ENCODE results near the gene OTUD5.
"Not testable (repeated sequence)": the region's sequence is repeated elsewhere in the genome, so short reads cannot be mapped to it uniquely, and the experiment has no call there.

Gene OTUD5

DNA sequence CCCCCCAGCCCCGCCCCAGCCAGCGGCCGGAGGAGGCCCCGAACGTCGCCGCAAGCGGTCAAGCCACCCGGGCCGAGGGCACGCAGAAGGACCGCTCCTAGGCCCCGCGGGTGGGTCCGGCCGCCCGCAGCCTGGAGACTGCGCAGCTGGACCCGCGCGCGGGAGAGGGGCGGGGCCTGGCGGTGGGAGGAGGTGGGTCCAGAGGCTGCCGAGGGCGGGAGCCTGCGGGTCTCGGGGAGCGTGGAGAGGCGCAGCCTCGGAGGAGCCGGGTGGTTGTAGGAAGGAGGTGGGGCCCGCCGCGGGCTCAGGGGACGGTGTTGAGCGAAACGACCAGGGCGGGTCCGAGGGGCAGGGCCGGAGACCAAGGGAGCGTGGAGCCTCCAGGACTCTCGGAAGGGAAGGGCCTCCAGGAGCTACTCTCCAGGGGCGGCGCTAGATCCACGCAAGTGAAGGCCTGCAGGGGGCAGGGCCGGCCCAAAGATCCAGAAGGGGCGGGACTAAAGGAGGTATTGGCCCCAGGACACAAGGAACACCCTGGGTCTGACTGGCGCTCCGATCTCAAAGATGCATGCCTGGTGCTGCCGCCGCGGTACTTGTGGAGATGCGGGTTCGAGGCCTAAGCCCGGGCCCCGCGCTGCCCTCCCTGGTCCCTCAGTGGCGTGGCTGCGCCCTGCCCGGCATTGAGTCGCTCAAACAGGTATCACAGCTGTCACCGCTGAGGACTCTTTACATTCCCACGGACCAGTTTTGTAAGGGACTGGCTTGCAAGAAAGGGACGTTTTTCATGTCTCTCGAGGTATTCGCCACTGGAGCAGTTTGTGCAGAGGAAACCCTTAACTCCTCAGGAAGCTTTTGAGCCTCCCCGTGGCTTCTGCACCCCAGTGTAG is 65.8 kb downstream of the OTUD5 start:
- in situ Hi-C loops (cut with HindIII; ENCODE audit: low sequenced_read_pairs) = no loop called here

DNA sequence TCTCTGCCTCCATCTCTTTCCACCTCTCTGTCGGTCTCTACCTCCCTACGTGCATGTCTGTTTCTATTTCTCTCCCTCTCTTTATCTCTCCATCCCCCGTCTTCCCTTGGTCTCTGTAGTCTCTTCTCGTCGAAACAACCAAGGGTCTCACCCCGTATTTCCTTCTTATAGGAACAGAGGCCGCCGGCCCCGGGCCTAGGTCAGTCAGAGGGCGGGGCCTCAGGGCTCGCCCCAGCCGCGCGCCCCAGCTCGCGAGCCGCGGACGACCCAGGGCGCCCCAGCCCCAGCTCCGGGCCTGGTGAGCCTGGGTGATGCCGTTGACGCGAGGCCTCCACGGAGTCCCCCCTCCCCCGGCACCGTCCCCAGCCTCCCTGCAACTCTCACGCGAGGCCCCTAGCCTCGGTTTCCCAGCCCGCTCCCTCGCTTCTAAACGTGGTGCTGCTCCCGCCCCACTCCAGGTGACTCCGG is 66.4 kb downstream of the OTUD5 start:
- in situ Hi-C loops (cut with HindIII; ENCODE audit: low sequenced_read_pairs) = no loop called here

DNA sequence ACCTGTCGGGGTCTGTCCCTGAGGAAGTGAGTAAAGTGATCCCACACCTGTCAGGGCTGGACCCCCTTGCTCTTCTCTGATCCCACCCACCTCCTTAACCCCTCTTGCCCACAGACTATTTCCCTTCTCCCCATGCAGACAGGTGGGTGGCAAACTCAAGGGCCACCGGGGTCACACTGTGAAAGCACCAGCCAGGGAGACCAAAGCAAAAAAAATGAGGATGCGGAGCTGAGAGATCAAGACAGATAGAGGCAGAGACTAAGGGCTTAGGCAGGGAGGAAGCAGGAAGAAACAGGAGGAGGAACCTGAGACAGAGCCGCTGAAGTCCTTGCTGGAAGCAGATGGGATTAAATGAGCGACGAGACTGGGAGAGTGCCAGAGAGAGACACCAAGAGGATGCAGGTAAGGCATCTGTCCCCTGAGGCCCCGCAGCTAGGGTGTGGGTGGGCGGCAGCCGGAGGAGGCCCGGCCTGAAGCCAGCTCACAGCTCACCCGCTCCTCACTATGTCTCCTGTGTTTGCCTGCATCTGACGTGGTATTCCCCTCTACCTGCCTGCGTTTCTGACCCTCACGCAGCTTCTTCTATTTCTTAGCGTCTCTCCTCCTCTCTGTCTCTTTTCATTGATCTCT is 67.0 kb downstream of the OTUD5 start:
- in situ Hi-C loops (cut with HindIII; ENCODE audit: low sequenced_read_pairs) = no loop called here

DNA sequence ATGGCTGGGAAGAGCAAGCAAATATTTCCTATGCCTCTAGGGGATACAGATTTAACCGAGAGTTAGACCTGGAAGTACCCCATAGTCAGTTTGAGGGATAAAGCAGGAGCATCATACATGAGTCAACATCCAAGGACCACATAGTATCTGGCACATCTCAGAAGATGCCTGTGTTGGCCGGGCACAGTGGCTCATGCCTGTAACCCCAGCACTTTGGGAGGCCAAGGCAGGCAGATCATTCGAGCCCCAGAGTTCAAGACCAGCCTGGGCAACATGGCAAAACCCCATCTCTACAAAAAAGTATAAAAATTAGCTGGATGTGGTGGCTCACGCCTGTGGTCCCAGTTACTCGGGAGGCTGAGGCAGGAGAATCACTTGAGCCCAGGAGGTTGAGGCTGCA is 70.8 kb downstream of the OTUD5 start:
- in situ Hi-C loops (cut with HindIII; ENCODE audit: low sequenced_read_pairs) = not testable (repeated sequence)

DNA sequence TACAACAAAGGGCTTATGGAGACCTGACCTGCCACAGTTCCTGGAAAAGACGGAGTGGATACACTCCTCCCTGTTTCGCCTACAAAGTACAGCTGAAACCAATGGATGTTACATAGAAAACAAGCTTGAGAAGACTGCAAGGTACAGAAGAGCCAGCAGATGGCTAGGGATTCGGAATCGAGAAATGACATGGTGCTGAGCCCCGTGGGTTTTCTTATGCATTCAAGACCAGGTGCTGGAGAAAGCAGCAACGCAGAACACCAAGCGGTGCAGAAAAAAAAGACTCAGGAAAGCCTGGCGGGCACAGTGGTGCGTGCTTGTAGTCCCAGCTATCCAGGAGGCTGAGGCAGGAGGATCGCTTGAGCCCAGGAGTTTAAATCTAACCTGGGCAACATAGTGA is 73.7 kb downstream of the OTUD5 start:
- in situ Hi-C loops (cut with HindIII; ENCODE audit: low sequenced_read_pairs) = no loop called here

DNA sequence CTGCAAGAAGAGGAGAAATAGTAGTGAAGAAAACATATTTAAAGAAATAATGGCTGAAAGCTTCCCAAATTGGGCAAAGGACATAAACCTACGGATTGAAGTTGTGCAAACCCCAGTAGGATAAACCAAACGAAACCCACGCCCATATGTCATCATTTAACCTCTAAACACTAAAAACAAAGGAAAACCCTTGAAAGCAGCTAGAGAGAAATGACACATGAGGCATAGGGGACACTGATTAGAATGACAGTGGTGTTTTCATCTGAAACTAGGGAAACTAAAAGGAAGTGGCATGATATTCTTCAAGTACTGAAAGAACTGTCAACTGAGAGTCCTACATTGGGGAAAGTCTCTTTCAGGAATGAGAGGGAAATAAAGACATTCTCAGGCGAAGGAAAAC is 80.5 kb downstream of the OTUD5 start:
- in situ Hi-C loops (cut with HindIII; ENCODE audit: low sequenced_read_pairs) = not testable (repeated sequence)

Data from DLD1 (cell line).